ENCODE measurements around the gene MPG.

Gene MPG

GRCh38 chr16:92431-93339 is 14.7 kb downstream of the MPG start:
- no peak for TF ChIP-seq CTCF (IDR thresholded peaks at IDR 0.05; ENCODE audit: control insufficient read depth, insufficient read depth, low read depth, low read length, missing control alignments)
- DNase-seq (ENCODE audit: low read depth): no peak
- no peak overlapping the region for H3K4me3 ChIP-seq (ENCODE audit: control insufficient read depth, low read depth, low read length)

GRCh38 chr16:94918-95265 is 16.9 kb downstream of the MPG start:
- no peak for TF ChIP-seq CTCF (IDR thresholded peaks at IDR 0.05; ENCODE audit: control insufficient read depth, insufficient read depth, low read depth, low read length, missing control alignments)
- DNase-seq (ENCODE audit: low read depth): no peak
- no peak overlapping the region for H3K4me3 ChIP-seq (ENCODE audit: control insufficient read depth, low read depth, low read length)

GRCh38 chr16:96935-97381 is 18.9 kb downstream of the MPG start:
- TF ChIP-seq CTCF (IDR thresholded peaks at IDR 0.05; ENCODE audit: control insufficient read depth, insufficient read depth, low read depth, low read length, missing control alignments): peak; percentile 99
- no peak for DNase-seq (ENCODE audit: low read depth)
- no peak overlapping the region for H3K4me3 ChIP-seq (ENCODE audit: control insufficient read depth, low read depth, low read length)

- TF ChIP-seq CTCF (IDR thresholded peaks at IDR 0.05; ENCODE audit: control insufficient read depth, insufficient read depth, low read depth, low read length, missing control alignments): no peak
- no peak for DNase-seq (ENCODE audit: low read depth)
- no peak overlapping the region for H3K4me3 ChIP-seq (ENCODE audit: control insufficient read depth, low read depth, low read length)
Measured at GRCh38 chr16:97822-98221, 19.8 kb downstream of the MPG start.

- TF ChIP-seq CTCF (IDR thresholded peaks at IDR 0.05; ENCODE audit: control insufficient read depth, insufficient read depth, low read depth, low read length, missing control alignments): no peak
- DNase-seq (ENCODE audit: low read depth): no peak
- no peak overlapping the region for H3K4me3 ChIP-seq (ENCODE audit: control insufficient read depth, low read depth, low read length)
Measured at GRCh38 chr16:100989-101388, 23.0 kb downstream of the MPG start.

- H3K4me3 ChIP-seq (ENCODE audit: control insufficient read depth, low read depth, low read length): no peak overlapping the region
- DNase-seq (ENCODE audit: low read depth): no peak
- TF ChIP-seq CTCF (IDR thresholded peaks at IDR 0.05; ENCODE audit: control insufficient read depth, insufficient read depth, low read depth, low read length, missing control alignments): no peak
Measured at GRCh38 chr16:101586-101985, 23.6 kb downstream of the MPG start.

Measured in AG09309 (cell line).